ENCODE measurements around the gene LIPI. TPM values are rescaled to one million over a fixed set of nuclear protein-coding genes. Genes with fewer than 3 reads are reported as not detected.
"Not testable (repeated sequence)": the region's sequence is repeated elsewhere in the genome, so short reads cannot be mapped to it uniquely, and the experiment has no call there.

LIPI gene
- not detected for total RNA-seq
- long read RNA-seq = 0 reads

DNA sequence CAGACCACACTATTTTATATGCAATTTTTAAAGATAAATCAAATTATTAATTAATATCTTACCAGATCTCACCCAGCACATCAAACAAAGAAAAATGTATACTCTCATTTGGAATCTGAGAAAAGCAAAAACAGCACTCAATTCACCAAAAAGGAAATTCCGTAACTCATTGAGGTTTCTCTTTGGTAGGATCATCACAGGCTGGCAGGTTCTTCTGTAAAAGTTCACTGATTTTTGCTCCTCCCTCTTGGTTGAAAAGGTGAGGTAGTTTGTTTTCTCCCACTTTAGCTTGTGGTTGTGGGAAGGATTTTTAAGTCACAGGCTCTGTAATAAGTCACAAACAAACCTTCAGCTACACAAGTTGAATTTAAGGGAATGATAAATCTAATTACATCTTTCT, at the start of gene LIPI:
Gene LIPI, minus strand, starts transcription at position 218 of the 400 bp plus-strand sequence. Its CDS starts 110 bp downstream, at position 108.
- DNase-seq (ENCODE audit: missing footprints) (no peak), ATAC-seq (no peak)
- intact Hi-C loops (cut with DNase I) = no loop called here

GRCh38 chr21:14260174-14260764, 49.5 kb upstream of the LIPI start:
- intact Hi-C loops (cut with DNase I) = loop anchor here (10.0 kb wide), 1 partner anchor 145 kb away; no protein-coding TSS in a partner anchor
- ATAC-seq = no peak
- no peak for DNase-seq (ENCODE audit: missing footprints)

GRCh38 chr21:14259747-14260146, 49.0 kb upstream of the LIPI start:
- no peak for ATAC-seq
- DNase-seq (ENCODE audit: missing footprints) = no peak
- intact Hi-C loops (cut with DNase I) = loop anchor here (5.0 to 10.0 kb wide), 3 partner anchors 145 to 1333 kb away; no protein-coding TSS in a partner anchor

DNA sequence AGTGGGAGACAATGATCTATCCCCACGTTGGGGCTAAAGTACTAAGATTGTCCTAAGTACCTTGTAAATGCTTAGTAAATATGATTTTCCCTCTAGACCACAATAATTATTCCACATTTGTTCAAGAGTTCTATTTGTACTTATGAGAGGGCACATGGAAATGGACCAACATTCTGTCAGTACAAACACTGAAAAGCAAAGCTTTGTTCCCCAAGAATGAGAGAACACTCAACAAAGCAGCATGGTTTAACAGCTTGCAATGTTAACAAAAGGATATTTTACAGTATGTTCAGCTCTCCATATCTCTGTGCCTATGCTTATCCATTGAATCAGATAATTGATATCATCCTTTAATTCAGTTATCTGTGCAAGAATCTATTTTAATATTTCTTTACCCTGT, 40.6 kb upstream of the LIPI start:
- DNase-seq (ENCODE audit: missing footprints) (no peak), ATAC-seq (no peak)
- intact Hi-C loops (cut with DNase I) = loop anchor here (10.0 kb wide), 1 partner anchor 613 kb away; no protein-coding TSS in a partner anchor

- ATAC-seq = no peak
- intact Hi-C loops (cut with DNase I) = no loop called here
- no peak for DNase-seq (ENCODE audit: missing footprints)
Observed at GRCh38 chr21:14245711-14246110, 35.0 kb upstream of the LIPI start.

DNA sequence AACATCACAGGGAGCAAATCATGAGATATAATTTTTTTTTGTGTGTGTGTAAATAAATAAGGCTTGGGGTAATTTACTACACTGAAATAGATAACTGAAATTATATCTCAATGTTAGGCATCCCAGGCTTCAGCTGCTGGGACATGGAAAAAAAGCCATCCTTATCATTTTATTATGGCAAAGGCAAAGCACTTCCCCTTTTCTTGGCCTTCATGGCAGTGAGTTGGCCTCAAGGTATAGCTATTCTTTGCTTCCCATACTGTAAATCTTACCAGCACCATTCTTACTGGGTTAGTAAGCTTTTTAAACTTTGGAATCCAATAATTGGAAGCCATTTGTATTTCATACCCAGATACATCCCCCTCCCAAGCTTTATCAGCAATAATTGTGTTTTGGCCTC, 34.2 kb upstream of the LIPI start:
- intact Hi-C loops (cut with DNase I) = no loop called here
- ATAC-seq (no peak), DNase-seq (ENCODE audit: missing footprints) (no peak)

GRCh38 chr21:14243874-14244273, 33.1 kb upstream of the LIPI start:
- ATAC-seq (no peak), DNase-seq (ENCODE audit: missing footprints) (no peak)
- intact Hi-C loops (cut with DNase I) = no loop called here

- intact Hi-C loops (cut with DNase I) = no loop called here
- ATAC-seq = no peak
- DNase-seq (ENCODE audit: missing footprints) = no peak
Observed at GRCh38 chr21:14243461-14243860, 32.7 kb upstream of the LIPI start.

GRCh38 chr21:14241297-14241696, 30.5 kb upstream of the LIPI start:
- intact Hi-C loops (cut with DNase I) = no loop called here
- DNase-seq (ENCODE audit: missing footprints) = no peak
- no peak for ATAC-seq

DNA sequence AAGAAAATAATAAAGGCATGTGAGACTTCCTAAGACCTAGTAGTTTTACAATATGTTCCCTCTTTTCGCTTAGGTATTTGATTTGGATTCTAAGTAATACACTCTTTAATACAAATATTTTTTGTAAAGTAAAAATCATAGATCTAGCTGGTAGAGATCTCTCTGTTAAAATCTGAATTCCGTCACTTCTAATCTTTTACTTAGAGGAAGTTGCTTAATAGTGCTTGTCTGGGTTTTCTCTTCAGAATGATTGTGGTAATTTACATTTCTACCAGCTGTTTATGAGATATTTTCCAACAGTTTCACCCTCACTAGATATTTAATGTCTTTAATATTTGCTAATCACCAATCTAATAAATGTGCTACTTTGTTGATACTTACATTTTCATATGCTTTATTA, 28.5 kb upstream of the LIPI start:
- DNase-seq (ENCODE audit: missing footprints) (no peak), ATAC-seq (no peak)
- intact Hi-C loops (cut with DNase I) = no loop called here

GRCh38 chr21:14236180-14236579, 25.4 kb upstream of the LIPI start:
- DNase-seq (ENCODE audit: missing footprints) (no peak), ATAC-seq (no peak)
- intact Hi-C loops (cut with DNase I) = no loop called here

- intact Hi-C loops (cut with DNase I) = no loop called here
- DNase-seq (ENCODE audit: missing footprints) (no peak), ATAC-seq (no peak)
Observed at GRCh38 chr21:14235101-14235500, 24.3 kb upstream of the LIPI start.

DNA sequence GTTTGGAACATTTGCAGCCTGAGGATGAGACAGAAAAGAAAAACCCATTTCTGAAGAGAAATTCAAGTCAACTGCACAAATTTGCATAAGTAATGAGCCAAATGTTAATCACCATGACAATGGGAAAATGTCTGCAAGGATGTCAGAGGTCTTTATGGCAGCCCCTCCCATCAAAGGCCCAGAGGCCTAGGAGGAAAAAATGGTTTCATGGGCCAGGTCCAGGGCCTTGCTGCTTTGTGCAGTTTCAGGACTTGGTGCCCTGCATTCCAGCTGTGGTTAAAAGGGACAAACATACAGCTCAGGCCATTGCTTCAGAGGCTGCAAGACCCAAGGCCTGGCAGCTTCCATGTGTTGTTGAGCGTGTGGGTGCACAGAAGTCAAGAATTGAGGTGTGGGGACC, 18.6 kb upstream of the LIPI start:
- ATAC-seq (no peak), DNase-seq (ENCODE audit: missing footprints) (no peak)
- intact Hi-C loops (cut with DNase I) = no loop called here

DNA sequence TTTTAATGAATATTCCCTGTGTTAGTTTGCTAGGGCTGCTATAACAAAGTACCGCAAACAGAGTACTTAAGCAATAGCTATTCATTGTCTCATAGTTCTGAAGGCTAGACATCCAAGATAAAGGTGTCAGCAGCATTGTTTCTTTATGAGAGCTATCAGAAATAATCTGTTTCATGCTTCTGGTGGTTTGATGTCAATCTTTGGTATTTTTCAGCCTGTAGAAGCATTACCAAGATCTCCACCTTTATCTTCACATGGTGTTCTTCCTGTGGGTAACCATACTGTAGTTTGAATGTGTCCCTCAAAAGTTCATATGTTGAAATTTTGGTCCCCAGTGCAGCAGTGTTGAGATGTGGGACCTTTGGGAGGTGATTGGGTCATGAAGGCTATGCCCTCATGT, 12.6 kb upstream of the LIPI start:
- no peak for ATAC-seq
- DNase-seq (ENCODE audit: missing footprints) = no peak
- intact Hi-C loops (cut with DNase I) = no loop called here

DNA sequence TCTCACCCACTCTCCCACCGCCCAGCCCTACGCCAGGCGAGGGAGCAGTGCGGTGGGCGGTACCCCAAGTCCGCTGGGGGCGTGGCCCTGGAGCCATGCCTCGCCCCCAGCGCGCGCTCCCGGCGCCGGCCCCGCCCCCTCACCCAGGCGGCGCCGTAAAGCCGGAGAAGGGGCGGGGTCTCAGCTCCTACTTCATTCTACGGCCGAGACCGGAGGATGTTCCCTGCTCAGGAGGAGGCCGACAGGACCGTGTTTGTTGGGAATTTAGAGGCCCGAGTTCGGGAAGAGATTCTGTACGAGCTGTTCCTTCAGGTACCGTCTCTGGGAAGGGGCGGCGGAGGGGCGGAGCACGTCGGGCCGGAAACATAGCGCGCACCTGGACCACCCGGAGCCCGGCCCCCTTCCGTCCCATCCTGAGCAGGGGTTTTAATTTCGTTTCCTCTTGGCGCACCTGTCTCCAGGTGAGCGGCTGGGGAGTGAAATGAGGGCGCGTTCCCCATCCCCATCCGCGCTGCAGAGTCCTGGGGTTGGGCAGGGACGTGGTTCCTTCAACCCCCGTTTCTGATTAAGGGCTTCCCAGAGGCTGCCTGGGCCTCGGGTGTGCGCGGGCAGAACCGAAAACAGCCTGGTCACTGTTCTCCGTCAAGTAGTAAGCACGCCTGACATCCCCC, 5.4 kb upstream of the LIPI start, which contains the start of gene RBM11:
Gene RBM11, plus strand, starts transcription at position 187 of the 671 bp plus-strand sequence. Its CDS starts 30 bp downstream, at position 217.
- DNase-seq (ENCODE audit: missing footprints) = peak; percentile 85
- intact Hi-C loops (cut with DNase I) = no loop called here
- ATAC-seq = peak; percentile 92

GRCh38 chr21:14213164-14213563, 2.4 kb upstream of the LIPI start:
- DNase-seq (ENCODE audit: missing footprints) = no peak
- intact Hi-C loops (cut with DNase I) = no loop called here
- no peak for ATAC-seq

DNA sequence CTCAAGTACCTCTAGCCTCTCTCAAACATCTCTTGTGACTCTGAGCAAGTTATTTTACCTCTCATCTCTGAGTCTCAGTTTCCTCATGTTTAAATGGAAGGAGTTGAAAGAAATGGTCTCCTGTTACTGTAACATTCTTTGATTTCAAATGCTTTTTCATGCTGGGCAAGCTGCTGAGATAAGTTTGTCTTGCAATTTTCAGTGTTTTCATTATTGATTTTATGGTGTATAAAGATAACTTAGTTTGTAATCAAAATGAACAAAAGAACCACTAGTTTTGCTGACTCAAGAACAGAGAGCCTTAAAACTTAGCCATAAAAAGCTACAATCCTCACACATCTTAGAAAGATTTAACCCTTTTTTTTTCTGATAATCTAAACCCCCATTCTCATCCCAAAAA, 4.5 kb downstream of the LIPI start:
- ATAC-seq (no peak), DNase-seq (ENCODE audit: missing footprints) (no peak)
- intact Hi-C loops (cut with DNase I) = no loop called here

DNA sequence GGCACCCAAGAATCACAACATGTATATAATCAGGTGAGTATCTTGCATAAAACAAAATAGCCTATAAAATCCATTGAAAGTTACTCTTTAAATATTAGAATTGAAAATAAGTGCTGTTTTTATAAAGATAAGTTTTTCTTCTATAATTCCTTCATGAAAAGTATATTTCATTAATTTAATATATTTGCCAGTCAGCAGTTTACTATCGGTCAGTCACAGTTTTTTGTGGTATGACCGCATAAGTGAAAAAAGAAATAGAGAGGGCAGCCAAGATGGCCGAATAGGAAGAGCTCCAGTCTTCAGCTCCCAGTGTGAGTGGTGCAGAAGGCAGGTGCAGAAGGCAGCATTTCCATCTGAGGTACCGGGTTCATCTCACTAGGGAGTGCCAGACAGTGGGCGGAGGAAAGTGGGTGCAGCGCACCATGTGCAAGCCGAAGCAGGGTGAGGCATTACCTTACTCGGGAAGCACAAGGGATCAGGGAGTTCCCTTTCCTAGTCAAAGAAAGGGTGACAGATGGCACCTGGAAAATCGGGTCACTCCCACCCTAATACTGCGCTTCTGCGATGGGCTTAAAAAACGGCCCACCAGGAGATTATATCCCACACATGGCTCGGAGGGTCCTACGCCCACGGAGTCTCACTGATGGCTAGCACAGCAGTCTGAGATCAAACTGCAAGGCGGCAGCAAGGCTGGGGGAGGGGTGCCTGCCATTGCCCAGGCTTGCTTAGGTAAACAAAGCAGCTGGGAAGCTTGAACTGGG, 44.1 kb downstream of the LIPI start:
- ATAC-seq; DNase-seq (ENCODE audit: missing footprints); intact Hi-C loops (cut with DNase I): not testable (repeated sequence)

- DNase-seq (ENCODE audit: missing footprints) (no peak), ATAC-seq (no peak)
- intact Hi-C loops (cut with DNase I) = no loop called here
Observed at GRCh38 chr21:14143999-14144398, 66.8 kb downstream of the LIPI start.

- no peak for DNase-seq (ENCODE audit: missing footprints)
- intact Hi-C loops (cut with DNase I) = no loop called here
- ATAC-seq = no peak
Observed at GRCh38 chr21:14124266-14124665, 86.5 kb downstream of the LIPI start.
